Neutrophil (primary cell): ENCODE results near the gene CCDC102B.

ENCODE experiments used
- H3K27ac ChIP-seq: fragments of 200-600 bp; sonication (generic); 2 replicates; pipeline ENCODE4 v1.5.1; 2016; ENCODE audit warnings: mild to moderate bottlenecking, moderate library complexity
- H3K27me3 ChIP-seq: fragments of 200-600 bp; sonication (generic); 2 replicates; pipeline ENCODE4 v1.6.0; 2016; ENCODE audit warnings: mild to moderate bottlenecking
- H3K36me3 ChIP-seq: fragments of 200-600 bp; sonication (generic); 2 replicates; pipeline ENCODE4 v1.5.1; 2017
- H3K4me1 ChIP-seq, 2 experiments: fragments of 200-600 bp in 1 of 2; sonication (generic) in 1 of 2; 1 replicate in 1 of 2; 2 replicates in 1 of 2; pipeline versions ENCODE4 v1.5.1 to v1.6.1; 2013 to 2016; ENCODE audit warnings: low read depth in 1 of 2, low read length in 1 of 2, mild to moderate bottlenecking in 1 of 2, moderate library complexity in 1 of 2; ENCODE audit not compliant: control insufficient read depth in 1 of 2, insufficient read depth in 1 of 2
- H3K4me3 ChIP-seq, 2 experiments: fragments of 200-600 bp in 1 of 2; sonication (generic) in 1 of 2; 1 replicate in 1 of 2; 2 replicates in 1 of 2; pipeline ENCODE4 v1.5.1; 2013 to 2016; ENCODE audit warnings: low read depth in 1 of 2, low read length in 1 of 2, mild to moderate bottlenecking in 1 of 2, moderate library complexity in 1 of 2
- H3K9me3 ChIP-seq: fragments of 200-600 bp; sonication (generic); 2 replicates; pipeline ENCODE4 v1.5.1; 2016
- TF ChIP-seq, protein P1 (sequence below): fragments of 200-600 bp; sonication (generic); IDR thresholded peaks from 2 replicates; pipeline ENCODE4 v1.5.1; 2016; ENCODE audit warnings: antibody characterized with exemption

Gene CCDC102B

DNA sequence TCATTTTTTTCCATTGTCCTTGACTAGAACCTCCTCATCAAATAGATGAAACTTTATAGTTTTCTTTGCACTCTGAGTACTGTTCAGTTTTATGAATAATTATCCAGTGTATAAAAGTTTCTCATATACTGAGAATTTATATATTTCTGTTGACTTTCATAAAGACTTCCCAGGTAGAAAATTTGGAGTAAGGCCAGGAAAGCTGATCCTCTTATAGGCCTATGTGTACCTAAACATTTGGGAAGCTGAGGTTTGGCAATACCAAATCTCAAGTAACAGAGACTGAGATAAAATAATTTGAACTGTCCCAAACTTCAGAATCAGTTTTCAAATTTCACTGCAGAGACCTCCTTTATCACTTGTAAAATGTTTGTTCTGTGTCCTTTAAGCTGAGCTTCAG is 43.4 kb downstream of the CCDC102B start:
- H3K4me3 ChIP-seq = no peak overlapping the region
- H3K9me3 ChIP-seq = no peaks in the 10 kb centered on the region
- TF ChIP-seq, protein P1, sequence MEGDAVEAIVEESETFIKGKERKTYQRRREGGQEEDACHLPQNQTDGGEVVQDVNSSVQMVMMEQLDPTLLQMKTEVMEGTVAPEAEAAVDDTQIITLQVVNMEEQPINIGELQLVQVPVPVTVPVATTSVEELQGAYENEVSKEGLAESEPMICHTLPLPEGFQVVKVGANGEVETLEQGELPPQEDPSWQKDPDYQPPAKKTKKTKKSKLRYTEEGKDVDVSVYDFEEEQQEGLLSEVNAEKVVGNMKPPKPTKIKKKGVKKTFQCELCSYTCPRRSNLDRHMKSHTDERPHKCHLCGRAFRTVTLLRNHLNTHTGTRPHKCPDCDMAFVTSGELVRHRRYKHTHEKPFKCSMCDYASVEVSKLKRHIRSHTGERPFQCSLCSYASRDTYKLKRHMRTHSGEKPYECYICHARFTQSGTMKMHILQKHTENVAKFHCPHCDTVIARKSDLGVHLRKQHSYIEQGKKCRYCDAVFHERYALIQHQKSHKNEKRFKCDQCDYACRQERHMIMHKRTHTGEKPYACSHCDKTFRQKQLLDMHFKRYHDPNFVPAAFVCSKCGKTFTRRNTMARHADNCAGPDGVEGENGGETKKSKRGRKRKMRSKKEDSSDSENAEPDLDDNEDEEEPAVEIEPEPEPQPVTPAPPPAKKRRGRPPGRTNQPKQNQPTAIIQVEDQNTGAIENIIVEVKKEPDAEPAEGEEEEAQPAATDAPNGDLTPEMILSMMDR = no peak
- no peak overlapping the region for H3K27ac ChIP-seq
- no peaks in the 10 kb centered on the region for H3K27me3 ChIP-seq
- H3K4me1 ChIP-seq = peaks cover 0 to 6% of the 10 kb centered on the region in 2 experiments
- no peaks in the 10 kb centered on the region for H3K36me3 ChIP-seq

DNA sequence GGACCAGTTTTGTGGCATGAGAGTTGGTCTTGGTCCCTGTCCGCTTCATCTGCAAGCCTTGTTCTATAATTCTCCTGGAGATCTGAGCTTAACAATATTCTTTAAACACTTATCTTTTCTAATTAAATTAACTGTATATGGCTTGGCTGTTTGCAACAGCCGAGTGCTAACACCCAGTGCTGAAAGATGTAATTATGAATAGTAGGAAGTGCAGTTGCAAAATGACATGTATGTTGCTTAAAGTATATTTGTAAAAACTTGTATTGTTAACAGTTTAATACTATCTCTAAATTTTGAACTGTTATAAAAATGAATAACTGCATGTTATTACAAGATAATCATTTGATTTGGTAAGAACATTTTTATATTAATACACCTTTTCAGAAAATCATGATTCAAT is 45.1 kb downstream of the CCDC102B start:
- H3K36me3 ChIP-seq = no peaks in the 10 kb centered on the region
- H3K4me1 ChIP-seq = peaks cover 0 to 6% of the 10 kb centered on the region in 2 experiments
- no peaks in the 10 kb centered on the region for H3K9me3 ChIP-seq
- H3K27me3 ChIP-seq = no peaks in the 10 kb centered on the region
- no peak overlapping the region for H3K27ac ChIP-seq
- TF ChIP-seq, protein P1 = no peak
- H3K4me3 ChIP-seq = no peak overlapping the region

DNA sequence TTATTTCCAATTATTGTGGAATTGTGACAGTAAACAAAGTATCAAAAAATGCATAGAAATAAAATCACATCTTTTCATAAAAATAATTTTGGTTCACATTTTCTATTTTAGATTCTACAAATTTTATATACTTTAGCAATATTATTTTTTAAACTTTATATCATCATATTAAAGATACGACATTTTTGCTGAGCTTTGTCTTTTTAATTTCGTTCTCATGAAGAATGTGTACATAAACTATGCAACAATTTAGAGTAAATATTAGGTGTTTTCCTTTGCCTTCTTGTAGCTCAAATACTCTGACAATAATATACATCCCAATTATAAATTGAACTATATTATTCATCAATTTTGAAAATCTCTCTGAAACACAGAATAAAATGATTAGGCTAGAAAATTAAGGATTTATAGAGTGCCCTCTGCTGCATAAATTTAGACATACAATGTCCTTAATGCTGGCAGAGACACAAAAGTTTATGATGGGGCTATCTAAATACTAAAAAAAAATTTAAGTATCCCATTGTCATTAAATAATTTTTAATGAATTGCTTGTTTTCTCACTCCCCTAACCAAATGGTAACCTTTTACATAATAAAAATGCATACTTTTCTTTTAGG is 45.7 kb downstream of the CCDC102B start:
- Histone ChIP-seq H3K9me3 (no peaks in the 10 kb centered on the region), H3K4me3 (no peak overlapping the region), H3K27ac (no peak overlapping the region), H3K36me3 (no peaks in the 10 kb centered on the region), H3K27me3 (no peaks in the 10 kb centered on the region), H3K4me1 (peaks cover 0 to 6% of the 10 kb centered on the region in 2 experiments)
- TF ChIP-seq, protein P1 = no peak

DNA sequence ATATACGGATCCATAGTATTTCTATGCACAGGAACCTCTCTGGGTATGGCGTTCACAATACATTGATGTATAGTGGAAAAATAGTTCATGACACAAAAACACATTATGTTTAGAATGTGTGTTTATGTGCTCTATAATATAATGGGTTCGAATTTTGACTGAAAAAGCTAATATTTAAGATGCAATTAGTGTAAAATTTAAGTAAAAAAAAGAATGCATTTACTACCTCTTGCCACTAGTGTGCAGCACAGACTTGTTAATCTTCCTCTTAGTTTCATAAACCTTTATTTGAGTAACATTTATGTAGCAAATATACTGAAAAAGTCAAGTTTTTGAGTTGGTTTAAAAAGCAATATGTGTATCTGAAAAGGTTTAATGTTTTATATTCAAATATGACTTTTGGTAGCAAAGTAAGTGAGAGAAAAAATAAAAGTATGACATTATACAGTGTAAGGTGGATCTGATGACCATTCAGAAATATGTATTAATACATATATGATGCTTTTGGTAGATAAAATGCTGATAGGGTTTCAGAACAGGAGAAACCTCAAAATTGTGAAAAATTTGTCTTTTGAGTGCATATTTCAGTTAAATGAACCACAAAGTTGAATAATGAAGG is 49.4 kb downstream of the CCDC102B start:
- no peaks in the 10 kb centered on the region for H3K27me3 ChIP-seq
- TF ChIP-seq, protein P1 = no peak
- H3K4me3 ChIP-seq = no peak overlapping the region
- H3K36me3 ChIP-seq = no peaks in the 10 kb centered on the region
- no peaks in the 10 kb centered on the region for H3K4me1 ChIP-seq
- H3K27ac ChIP-seq = no peak overlapping the region
- H3K9me3 ChIP-seq = no peaks in the 10 kb centered on the region

DNA sequence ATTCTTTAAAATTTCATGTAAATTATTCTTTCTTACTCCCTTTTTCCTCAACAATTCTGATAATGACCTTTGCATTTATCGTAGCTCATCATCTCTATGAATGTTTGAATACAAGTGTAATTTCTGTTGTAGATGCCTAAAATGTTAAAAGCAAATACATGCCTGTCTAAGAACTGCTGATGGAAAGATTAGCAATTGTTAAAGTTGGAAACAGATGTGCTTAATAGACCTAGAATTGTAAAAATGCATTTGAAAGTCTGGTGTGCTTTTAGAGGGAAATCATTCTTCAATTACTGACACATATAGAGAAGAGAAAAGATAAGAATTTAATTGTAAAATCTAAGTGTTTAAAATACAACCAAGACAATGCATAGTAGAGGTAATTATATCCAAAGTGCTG is 50.4 kb downstream of the CCDC102B start:
- Histone ChIP-seq H3K27me3 (no peaks in the 10 kb centered on the region), H3K27ac (no peak overlapping the region), H3K9me3 (no peaks in the 10 kb centered on the region), H3K4me3 (no peak overlapping the region), H3K36me3 (no peaks in the 10 kb centered on the region), H3K4me1 (no peaks in the 10 kb centered on the region)
- TF ChIP-seq, protein P1 = no peak
